22Rv1 (cell line): ENCODE data around the gene JAML.

Experiments
- H3K27ac ChIP-seq: fragments of 450-650 bp; 2 replicates; pipeline ENCODE4 v1.5.1; 2017
- CTCF ChIP-seq: fragments of 450-650 bp; IDR thresholded peaks from 2 replicates; pipeline ENCODE4 v1.5.1; 2017; ENCODE audit warnings: mild to moderate bottlenecking
- ZFX ChIP-seq: fragments of 450-650 bp; IDR thresholded peaks from 2 replicates; pipeline ENCODE4 v1.6.1; 2017; ENCODE audit warnings: antibody characterized with exemption, borderline replicate concordance

Gene JAML

GRCh38 chr11:118224511-118225188, at the start of gene JAML:
Gene JAML, minus strand, starts transcription at chr11:118225011. Its CDS starts 10,145 bp downstream, at chr11:118214866.
- H3K27ac ChIP-seq, result no peak within 1 kb of the TSS
- no peak for TF ChIP-seq CTCF
- no peak for TF ChIP-seq ZFX

GRCh38 chr11:118274186-118274585, 49.4 kb upstream of the JAML start:
- H3K27ac ChIP-seq, result no peak overlapping the region
- TF ChIP-seq CTCF (no peak), ZFX (no peak)

GRCh38 chr11:118272001-118272400, 47.2 kb upstream of the JAML start:
- H3K27ac ChIP-seq, result no peak overlapping the region
- TF ChIP-seq ZFX (no peak), CTCF (no peak)

- no peak for TF ChIP-seq CTCF
- no peak for TF ChIP-seq ZFX
- no peak overlapping the region for H3K27ac ChIP-seq
These were observed 42.7 kb upstream of the JAML start for GRCh38 chr11:118267486-118267885.

GRCh38 chr11:118265954-118266353, 41.1 kb upstream of the JAML start:
- H3K27ac ChIP-seq, result no peak overlapping the region

GRCh38 chr11:118264569-118265465, 40.0 kb upstream of the JAML start:
- TF ChIP-seq ZFX (no peak), CTCF (no peak)
- peak overlapping the region; percentile 85 for H3K27ac ChIP-seq

More at GRCh38 chr11:118265954-118266353, 41.1 kb upstream of the JAML start:
- no peak for TF ChIP-seq ZFX
- TF ChIP-seq CTCF, result no peak
